UCSD-AML1 (cell line): ENCODE results near the gene ADGRV1.

Experiments used
- DNase-seq: peaks from one replicate; lab custom pipeline; 2025; ENCODE audit not compliant: unreplicated experiment; lab: John Stamatoyannopoulos, UW

Gene ADGRV1, protein sequence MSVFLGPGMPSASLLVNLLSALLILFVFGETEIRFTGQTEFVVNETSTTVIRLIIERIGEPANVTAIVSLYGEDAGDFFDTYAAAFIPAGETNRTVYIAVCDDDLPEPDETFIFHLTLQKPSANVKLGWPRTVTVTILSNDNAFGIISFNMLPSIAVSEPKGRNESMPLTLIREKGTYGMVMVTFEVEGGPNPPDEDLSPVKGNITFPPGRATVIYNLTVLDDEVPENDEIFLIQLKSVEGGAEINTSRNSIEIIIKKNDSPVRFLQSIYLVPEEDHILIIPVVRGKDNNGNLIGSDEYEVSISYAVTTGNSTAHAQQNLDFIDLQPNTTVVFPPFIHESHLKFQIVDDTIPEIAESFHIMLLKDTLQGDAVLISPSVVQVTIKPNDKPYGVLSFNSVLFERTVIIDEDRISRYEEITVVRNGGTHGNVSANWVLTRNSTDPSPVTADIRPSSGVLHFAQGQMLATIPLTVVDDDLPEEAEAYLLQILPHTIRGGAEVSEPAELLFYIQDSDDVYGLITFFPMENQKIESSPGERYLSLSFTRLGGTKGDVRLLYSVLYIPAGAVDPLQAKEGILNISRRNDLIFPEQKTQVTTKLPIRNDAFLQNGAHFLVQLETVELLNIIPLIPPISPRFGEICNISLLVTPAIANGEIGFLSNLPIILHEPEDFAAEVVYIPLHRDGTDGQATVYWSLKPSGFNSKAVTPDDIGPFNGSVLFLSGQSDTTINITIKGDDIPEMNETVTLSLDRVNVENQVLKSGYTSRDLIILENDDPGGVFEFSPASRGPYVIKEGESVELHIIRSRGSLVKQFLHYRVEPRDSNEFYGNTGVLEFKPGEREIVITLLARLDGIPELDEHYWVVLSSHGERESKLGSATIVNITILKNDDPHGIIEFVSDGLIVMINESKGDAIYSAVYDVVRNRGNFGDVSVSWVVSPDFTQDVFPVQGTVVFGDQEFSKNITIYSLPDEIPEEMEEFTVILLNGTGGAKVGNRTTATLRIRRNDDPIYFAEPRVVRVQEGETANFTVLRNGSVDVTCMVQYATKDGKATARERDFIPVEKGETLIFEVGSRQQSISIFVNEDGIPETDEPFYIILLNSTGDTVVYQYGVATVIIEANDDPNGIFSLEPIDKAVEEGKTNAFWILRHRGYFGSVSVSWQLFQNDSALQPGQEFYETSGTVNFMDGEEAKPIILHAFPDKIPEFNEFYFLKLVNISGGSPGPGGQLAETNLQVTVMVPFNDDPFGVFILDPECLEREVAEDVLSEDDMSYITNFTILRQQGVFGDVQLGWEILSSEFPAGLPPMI (N-terminal part only)

DNA sequence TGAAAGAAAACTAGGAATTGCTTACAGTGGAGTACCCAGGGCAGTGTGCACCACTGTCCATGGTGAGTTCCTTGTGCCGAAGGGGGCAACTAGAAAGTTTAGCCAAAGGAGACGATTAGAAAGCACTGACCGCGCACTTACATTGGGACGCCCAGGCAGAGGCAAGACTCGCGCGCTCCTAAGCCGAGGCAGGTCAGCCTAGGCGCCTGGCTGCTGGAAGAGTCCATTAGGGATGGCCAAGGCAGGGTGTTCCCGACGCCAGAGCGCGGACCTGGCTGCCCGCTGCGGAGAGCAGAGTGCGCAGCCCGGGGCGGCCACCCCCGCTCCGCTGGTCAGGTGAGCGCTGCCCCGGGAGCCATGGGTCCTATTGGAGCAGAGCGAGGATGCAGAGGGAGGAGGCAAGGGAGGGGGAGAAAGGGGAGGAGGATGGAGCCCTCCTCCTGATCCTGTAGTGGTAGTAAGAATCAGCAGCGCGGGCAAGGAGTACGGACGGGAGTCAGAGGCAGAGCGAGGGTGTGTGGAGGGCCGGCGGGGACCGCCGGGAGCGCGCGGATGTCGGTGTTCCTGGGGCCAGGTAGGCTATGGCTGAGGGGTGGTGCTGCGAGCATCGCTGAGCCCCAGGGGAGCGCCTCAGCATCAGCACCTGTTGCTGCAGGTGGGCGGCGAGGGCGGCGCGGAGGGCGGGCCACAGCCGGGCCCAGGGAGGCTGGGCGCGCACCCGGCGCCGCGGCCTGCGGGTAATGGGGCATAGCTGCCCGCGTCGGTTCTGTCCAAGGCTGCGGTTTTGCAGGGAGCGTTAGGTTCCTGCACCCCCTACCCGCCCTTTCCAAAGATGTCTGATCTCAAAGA is at the start of gene ADGRV1:
TSS of gene ADGRV1 (plus strand) at position 454 of the 849 bp plus-strand sequence. CDS start at position 553, 99 bp downstream.
- DNase-seq = no peak

DNA sequence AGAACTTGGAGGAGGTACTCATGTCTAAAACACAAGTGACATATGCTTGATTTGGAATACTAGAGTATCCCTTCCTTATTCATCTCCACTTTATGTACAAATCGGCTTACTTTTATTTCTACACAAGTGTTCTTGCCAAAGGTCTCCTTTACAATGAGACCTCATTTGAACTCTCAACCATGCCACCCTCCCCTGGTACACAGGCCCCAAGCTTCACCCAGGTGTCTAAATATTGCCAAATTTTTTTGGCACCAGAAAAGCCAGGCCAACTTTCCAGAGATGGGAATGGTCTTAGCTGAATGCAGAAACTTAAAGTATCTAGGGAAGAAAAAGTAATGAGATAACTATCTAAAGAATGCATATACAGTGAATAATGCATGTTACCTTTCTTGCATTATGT is 48.2 kb upstream of the ADGRV1 start:
- DNase-seq = no peak

DNA sequence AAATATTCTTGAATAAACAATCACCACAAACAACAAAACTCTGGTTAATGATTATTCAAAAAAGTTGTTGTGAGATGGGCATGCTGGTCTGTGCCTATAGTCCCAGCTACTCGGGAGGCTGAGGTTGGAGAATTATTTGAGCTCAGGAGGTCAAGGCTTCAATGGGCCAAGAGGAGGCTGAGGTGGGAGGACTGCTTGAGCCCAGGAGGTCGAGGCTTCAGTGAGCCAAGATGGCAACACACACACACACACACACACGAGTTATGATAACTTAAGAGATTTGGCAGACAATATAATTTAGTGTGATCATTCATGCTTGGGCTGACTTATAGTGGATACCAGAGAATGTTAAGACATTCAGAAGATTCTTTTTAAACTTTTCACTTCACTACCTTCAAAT is 44.1 kb upstream of the ADGRV1 start:
- DNase-seq = no peak

DNA sequence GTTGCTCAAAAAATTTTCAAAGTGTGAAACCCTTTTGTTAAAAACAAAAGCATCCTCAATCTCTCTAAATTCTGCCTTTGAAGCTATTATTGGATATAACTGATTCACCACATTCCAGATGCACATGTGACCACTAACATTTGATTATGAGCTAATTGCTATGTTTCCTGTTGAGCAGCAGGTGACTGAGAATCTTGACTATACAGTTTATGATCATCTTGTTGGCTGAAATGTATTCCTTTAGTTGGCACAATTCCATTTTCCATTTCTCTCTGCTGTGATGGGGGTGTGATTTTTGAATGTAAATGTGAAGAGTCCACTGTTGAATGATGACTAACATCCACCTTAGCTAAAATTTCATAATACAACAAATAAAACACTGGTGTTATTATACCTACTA is 39.9 kb upstream of the ADGRV1 start:
- no peak for DNase-seq

DNA sequence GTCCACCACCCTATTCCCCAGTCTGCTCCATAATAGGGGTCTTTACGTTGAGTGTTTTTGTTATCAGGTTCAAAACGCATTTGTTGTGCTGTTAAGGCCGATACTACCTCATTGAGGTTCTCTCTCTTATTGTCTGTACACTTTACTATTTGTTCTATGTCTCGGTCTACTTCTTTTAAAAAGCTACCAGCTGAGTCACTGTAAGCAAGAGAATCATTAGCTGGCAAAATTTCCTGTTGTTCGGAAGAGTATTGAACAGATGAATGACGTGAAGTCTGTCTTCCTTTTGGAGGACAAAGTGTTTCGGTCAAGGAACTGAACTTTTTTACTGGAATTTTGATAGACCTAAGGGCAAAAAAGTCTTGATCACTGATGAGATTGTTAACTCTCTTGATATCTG is 39.5 kb upstream of the ADGRV1 start:
- no peak for DNase-seq

DNA sequence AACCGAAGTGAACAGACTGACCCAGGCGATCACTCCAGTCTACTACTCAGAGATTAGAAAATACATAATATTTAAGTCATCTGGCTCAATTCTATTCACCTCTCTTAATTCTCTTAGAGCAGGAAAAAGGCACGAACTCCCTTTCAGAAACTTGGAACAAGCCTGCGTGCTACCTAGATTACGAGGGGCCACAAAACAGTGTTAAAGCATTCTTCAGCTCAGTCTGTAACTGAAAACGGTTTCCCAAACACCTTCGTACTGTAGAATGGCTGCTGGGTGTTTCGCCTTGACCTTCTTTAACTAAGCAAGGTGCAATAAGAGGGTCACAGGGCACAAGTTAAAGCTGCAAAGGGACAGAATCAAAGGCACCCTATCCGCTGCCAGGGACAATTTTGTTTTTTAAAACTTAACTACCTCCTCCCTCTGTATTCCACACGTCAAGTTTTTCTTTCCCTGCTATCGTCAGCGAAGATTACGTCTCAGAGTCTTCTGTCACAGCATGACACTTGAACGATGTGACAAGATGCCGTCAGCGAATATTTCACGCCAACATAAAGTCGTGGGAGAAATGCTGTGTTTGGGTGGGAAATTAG is 29.9 kb upstream of the ADGRV1 start:
- peak; percentile 17 for DNase-seq

DNA sequence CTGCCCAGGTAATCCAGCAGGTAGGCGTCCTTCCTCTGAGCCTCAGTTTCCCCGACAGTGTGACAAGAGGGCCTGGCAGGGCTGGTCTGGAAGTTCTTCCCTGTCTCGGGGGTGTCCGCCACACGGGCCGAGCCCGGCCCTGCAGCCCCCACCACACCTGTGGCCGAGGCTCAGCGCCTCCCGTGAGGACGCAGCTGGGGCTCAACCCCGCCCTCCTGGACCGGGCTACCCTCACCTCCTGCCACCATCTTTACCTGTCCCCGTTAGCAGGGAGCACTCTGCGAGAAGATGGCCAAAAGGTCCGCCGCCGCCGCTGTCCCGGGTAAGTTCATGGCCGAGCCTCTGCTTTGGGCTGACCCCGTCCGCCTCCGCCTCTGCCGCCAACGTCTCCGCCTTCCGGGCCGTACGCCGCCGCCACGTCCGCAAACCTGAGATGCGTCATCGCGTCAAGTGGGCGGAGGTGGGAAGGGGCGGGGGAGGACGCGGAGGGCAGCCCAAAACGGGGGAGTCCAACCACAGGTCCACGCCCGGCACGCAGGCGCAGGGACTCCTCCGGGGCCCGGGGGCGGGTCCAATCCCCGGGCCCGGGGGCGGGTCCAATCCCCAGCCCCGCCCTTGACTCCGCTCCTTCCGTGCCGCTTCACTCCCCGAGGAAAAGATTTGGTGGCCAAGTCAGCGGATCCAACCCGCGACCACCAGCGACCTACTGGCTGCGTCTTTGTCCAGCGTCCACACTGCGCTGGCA is 29.2 kb upstream of the ADGRV1 start, which contains the start of gene LYSMD3:
TSS of gene LYSMD3 (minus strand) at position 391 of the 745 bp plus-strand sequence. CDS start 4,295 bp downstream, outside the sequence.
- peak; percentile 98 for DNase-seq

DNA sequence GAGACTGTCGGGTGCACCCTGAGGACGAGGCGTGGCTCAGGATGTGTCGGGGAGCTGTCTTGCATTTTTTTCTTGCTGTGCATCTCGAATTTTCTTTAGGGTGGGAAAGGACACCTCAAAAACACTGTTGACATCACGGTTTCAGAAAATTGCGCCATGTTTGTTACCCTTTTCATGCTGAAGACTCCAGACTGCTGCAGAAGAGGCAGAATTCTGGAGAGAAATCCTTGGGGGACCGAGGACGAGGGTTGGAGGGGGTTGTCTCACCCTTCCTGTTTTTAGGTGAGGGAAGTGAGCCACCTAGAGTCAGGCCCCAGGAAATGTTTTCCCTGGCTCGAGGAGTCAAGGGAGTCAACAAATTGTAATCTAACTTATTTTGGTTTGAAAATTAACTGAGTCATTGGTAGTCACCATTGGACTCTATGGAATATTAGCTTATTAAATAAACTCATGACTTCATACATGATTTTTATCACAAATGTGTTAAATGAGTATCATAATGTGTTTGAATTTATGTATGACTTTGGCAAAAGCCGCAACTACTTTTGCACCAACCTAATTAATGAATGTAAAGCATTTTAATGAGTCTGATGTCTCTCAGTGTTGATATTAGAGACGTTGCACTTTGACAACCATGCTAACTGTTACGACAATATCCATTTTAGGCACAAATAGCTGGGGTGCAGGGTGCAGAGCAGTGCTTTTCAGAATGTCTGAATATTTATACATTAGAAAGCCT is 28.5 kb upstream of the ADGRV1 start:
- DNase-seq = peak; percentile 71

DNA sequence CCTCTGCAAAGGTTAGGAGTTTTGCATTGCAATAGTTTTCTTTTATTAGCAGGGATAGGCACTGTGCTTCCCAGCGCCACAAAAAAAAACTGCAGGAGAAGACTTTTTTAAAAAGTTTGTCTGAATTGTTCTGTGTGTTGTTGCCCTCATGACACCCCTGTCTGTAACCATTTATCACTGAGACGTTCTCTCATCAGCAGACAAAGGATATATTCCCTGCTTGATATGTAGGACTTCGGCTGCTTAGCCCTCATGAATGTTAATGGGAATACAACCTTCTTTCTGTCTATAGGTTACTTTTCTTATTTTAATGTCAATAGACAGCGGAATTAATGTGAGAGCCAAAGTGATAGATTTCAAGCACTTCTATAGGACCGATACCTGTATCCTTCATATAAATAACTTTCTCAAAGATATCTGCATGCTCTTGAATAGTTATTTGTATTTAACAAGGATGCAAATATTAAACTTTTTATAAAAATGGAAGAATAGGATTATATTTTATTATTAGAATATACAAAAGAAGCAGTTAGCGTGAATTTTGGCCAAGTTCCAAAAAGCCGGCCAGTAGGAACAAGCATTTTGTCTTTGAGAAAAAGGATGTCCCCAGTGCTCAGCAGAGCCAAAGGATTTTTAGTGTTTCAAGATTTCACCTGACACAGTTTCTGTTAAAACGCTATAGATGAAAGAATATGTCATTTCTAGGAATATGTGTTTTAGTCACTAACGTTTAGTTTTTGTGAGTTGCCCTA is 27.7 kb upstream of the ADGRV1 start:
- no peak for DNase-seq

DNA sequence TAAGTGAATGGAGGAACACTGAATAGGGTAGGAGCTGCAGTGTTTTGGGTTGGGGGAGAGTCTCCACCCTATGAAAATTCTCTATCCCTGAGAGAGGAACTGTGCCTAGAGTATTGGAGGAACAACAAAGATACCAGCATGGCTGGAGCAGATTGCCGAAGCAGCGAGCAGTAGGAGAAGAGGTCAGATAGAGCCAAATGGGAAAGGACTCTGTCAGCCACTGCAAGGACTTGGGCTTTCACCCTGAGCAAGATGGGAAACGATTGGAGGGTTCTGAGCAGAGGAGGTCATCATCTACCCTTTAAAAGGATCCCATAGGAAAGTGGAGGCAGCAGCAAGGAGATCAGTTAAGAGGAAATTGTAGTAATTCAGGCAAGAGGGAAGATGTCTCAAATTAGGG is 24.8 kb upstream of the ADGRV1 start:
- DNase-seq = no peak

DNA sequence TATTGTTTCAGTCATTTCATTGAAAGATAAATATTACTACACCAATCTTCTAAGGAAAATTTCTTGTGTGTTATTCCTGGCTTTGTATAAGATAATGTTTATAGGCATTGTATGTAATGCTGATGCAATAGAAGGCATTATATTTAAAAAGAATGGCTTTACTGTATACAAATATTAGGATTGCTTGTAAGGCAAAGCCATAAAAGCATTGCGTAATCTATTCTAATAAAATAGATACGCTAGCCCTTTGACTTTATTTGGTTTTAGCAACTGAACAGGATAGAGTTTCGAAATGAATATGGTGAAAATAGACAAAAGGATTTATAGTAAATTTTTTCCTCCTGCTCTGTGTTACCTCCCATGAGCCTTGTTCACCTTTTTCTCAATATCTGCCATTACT is 23.7 kb upstream of the ADGRV1 start:
- no peak for DNase-seq

DNA sequence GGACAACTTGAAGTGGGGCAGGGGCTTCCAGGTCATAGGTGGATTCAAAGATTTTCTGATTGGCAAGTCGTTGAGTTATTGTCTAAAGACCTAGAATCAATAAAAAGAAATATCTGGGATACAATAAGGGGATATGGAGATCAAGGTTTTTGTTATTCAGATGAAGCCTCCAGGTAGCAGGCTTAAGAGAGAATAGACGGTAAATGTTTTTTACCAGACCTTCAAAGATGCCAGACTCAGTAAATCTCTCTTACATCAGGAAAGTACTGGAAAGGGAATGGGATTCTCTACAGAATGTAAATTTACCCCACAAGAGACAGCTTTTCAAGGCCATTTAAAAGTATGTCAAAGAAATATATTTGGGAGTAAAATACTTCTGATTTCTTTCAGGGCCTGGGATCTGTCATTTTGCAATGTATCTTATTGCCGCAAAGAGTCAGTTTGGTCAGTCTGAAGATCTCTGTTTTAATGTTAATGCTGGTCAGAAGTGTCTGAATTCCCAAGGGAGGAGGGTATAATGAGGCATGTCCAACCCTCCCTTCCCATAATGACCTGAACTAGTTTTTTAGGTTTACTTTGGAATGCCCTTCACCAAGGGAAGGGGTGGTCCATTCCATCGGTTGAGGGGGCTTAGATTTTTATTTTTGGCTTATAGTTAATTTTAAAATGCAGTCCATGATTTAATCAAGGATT is 15.6 kb upstream of the ADGRV1 start:
- DNase-seq = no peak

DNA sequence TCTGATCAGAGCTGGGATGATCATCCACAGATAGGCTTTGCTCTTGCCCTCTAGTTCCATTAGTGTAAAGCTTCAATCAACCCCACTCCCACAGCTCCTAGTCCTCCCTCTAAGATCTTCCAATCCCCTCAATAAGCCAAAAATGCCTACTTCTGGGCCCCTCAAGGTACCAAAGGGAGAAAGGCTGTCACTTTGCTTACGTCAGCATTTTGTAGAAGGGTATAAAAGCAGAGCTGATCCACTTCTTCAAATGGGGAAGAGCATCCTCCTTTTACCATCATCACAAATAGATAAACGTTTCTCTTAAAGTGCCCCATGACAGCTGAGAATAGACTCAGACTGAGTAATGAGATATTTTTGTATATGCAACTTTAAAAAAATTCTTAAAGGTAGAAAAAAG is 13.1 kb upstream of the ADGRV1 start:
- no peak for DNase-seq

DNA sequence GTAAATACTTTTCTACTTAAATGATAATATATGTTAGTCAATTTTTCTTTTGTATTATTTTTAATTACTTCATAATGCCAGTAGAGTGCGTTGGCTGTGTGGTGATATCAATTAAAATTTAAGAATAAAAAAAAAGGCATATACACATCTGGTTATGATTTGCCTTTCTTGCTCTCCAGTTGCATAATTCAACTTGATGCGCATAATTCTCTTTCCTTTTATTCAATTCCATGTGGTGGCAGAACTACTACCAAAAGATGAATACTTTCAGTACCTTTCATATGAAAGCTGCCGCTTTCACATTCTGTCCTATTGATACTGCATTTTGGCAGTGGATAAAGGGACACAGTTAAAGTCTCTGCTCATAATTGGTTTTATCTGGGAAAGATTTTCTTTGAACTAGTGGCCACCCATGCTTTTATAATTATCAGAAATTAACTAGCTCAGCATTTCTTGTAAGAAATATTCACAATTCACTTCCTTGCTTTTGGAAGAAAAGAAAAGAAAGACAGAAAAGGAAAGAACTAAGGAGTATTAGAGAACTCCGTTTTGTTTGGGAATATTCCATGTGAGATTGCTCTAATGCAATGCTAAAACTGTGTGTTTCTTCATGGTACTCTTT is 12.3 kb upstream of the ADGRV1 start:
- no peak for DNase-seq

DNA sequence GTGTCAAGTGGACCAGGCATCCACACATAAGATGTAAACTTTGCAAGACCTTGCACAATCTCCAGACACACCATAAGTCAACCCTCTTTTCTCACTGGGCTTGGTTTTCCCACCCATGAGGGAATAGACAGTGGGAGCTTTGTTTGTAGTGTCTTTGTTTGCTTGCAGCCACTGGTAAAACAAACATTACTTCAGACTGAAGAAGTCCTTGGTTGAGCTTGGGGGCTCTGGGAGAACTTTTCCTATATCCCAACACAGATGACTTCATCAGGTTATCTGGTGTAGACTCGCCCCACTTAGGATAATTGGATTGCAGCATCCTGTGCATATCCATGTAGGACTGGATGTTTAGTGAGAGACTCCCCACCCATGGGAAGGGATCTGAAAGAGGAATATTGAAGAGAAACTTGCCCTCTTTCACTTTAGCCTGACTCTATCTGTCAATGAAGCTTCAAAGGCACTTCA is 11.5 kb upstream of the ADGRV1 start:
- no peak for DNase-seq

DNA sequence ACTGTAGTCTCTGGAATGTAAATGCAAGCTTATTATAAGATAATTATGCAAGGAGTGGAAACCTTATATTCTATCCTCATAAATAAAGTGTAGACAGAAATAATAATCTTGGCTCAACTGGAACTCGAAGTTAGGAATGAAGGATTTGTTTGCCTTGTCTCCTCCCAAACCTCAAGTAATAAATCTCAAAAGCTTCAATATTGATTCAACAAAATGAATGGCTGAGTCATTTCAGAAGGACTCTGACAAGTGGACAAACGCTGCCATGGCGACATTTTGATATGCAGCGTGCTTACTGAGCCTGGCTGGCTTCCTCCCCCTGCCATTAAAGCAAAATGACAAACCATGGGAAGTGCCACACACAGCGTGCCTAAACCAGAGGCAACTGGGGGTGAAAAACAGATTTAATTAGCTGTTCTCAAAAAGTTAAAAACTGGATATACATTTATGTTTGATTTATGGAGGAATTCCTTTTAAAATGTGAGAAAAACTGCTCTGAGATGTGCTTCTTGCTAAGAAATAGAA is 10.5 kb upstream of the ADGRV1 start:
- no peak for DNase-seq
